Peyer's patch (tissue), 4 donors: Measurements from ENCODE around the gene ASZ1. TPM values are rescaled to one million over a fixed set of nuclear protein-coding genes. Genes with fewer than 3 reads are reported as not detected.

ENCODE experiments used
- DNase-seq, 3 donors: peaks; one replicate each; pipeline ENCODE4 v3.0.0-alpha.2; 2017 to 2019
- H3K27ac ChIP-seq, 4 donors: fragments of 200-600 bp; sonication (generic); one replicate each; pipeline ENCODE4 v1.5.1; 2016 to 2019
- H3K27me3 ChIP-seq, 2 donors: fragments of 200-600 bp; sonication (generic); one replicate each; pipeline ENCODE4 v1.5.1; 2019
- H3K36me3 ChIP-seq, 3 donors: fragments of 200-600 bp; sonication (generic); one replicate each; pipeline ENCODE4 v1.5.1; 2016 to 2019
- H3K4me1 ChIP-seq, 4 donors: fragments of 200-600 bp; sonication (generic); one replicate each; pipeline ENCODE4 v1.5.1; 2016 to 2019
- H3K4me3 ChIP-seq, 4 donors: fragments of 200-600 bp; sonication (generic); 1 replicate in 3 of 4; 2 replicates in 1 of 4; pipeline ENCODE4 v1.5.1; 2016 to 2019; ENCODE audit warnings: mild to moderate bottlenecking in 1 of 4
- H3K9me3 ChIP-seq, 4 donors: fragments of 200-600 bp; sonication (generic); one replicate each; pipeline ENCODE4 v1.5.1; 2016 to 2019; ENCODE audit warnings: mild to moderate bottlenecking in 1 of 4
- CTCF ChIP-seq, 6 experiments: fragments of 450-650 bp in 4 of 6; fragments of 200-600 bp in 2 of 6; sonication (generic) in 1 of 6; IDR thresholded peaks; one replicate each; pipeline ENCODE4 v1.5.1; 2017 to 2019; ENCODE audit warnings: antibody characterized with exemption in 6 of 6, mild to moderate bottlenecking in 3 of 6, moderate library complexity in 1 of 6
- POLR2A ChIP-seq, 2 donors: fragments of 450-650 bp; IDR thresholded peaks; one replicate each; pipeline ENCODE4 v1.5.1; 2017; ENCODE audit warnings: antibody characterized with exemption in 2 of 2, mild to moderate bottlenecking in 2 of 2, moderate library complexity in 2 of 2
- total RNA-seq, 4 donors: library from RNA; depleted of rRNA; stranded (reverse); fragments of >200 nt; gene quantifications; one replicate each; pipeline ENCODE4 v1.1.0, GENCODE V29; 2016

Gene ASZ1
- total RNA-seq, 4 donors from 2014 or later, result not detected

- TF ChIP-seq CTCF (IDR thresholded peaks at IDR 0.05) (no peak), POLR2A (IDR thresholded peaks at IDR 0.05) (no peak)
- H3K4me1 ChIP-seq, result no peaks in the 10 kb centered on the region
- no peaks in the 10 kb centered on the region for H3K27me3 ChIP-seq
- H3K9me3 ChIP-seq, result no peaks in the 10 kb centered on the region
- DNase-seq, result no peak
- H3K36me3 ChIP-seq, result no peaks in the 10 kb centered on the region
- no peak overlapping the region for H3K4me3 ChIP-seq
- H3K27ac ChIP-seq, result no peak overlapping the region
These were observed 95.3 kb downstream of the ASZ1 start for GRCh38 chr7:117332031-117332430.

GRCh38 chr7:117325836-117326235 is 101.5 kb downstream of the ASZ1 start:
- DNase-seq, result no peak
- Histone ChIP-seq H3K27me3 (peaks cover 0 to 13% of the 10 kb centered on the region in 2 donors), H3K4me1 (peaks cover 0 to 22% (median 0%) of the 10 kb centered on the region in 4 donors), H3K9me3 (no peaks in the 10 kb centered on the region), H3K27ac (no peak overlapping the region), H3K4me3 (no peak overlapping the region), H3K36me3 (no peaks in the 10 kb centered on the region)
- TF ChIP-seq POLR2A (IDR thresholded peaks at IDR 0.05) (no peak), CTCF (IDR thresholded peaks at IDR 0.05) (no peak)

- no peak overlapping the region for H3K4me3 ChIP-seq
- no peak overlapping the region for H3K27ac ChIP-seq
- no peaks in the 10 kb centered on the region for H3K9me3 ChIP-seq
- H3K36me3 ChIP-seq, result no peaks in the 10 kb centered on the region
- no peak for DNase-seq
- peaks cover 0 to 13% of the 10 kb centered on the region in 2 donors for H3K27me3 ChIP-seq
- TF ChIP-seq POLR2A (IDR thresholded peaks at IDR 0.05) (no peak), CTCF (IDR thresholded peaks at IDR 0.05) (no peak)
- peaks cover 0 to 22% (median 0%) of the 10 kb centered on the region in 4 donors for H3K4me1 ChIP-seq
These were observed 102.3 kb downstream of the ASZ1 start for GRCh38 chr7:117324960-117325359.

GRCh38 chr7:117323851-117324711 is 103.2 kb downstream of the ASZ1 start:
- peak in 1 of 3 donors; percentile 55 for DNase-seq
- no peaks in the 10 kb centered on the region for H3K36me3 ChIP-seq
- no peaks in the 10 kb centered on the region for H3K9me3 ChIP-seq
- TF ChIP-seq POLR2A (IDR thresholded peaks at IDR 0.05) (no peak), CTCF (IDR thresholded peaks at IDR 0.05) (no peak)
- peaks cover 0 to 22% (median 0%) of the 10 kb centered on the region in 4 donors for H3K4me1 ChIP-seq
- H3K4me3 ChIP-seq, result peak overlapping the region in 2 of 4 donors; percentile 33 to 44
- H3K27ac ChIP-seq, result no peak overlapping the region
- peaks cover 0 to 13% of the 10 kb centered on the region in 2 donors for H3K27me3 ChIP-seq

- no peak overlapping the region for H3K27ac ChIP-seq
- TF ChIP-seq POLR2A (IDR thresholded peaks at IDR 0.05) (no peak), CTCF (IDR thresholded peaks at IDR 0.05) (no peak)
- H3K27me3 ChIP-seq, result peaks cover 0 to 13% of the 10 kb centered on the region in 2 donors
- no peaks in the 10 kb centered on the region for H3K36me3 ChIP-seq
- DNase-seq, result no peak
- H3K4me1 ChIP-seq, result peaks cover 0 to 22% (median 0%) of the 10 kb centered on the region in 4 donors
- peak overlapping the region in 2 of 4 donors; percentile 33 to 44 for H3K4me3 ChIP-seq
- H3K9me3 ChIP-seq, result no peaks in the 10 kb centered on the region
These were observed 103.9 kb downstream of the ASZ1 start for GRCh38 chr7:117323305-117323850.
